ENCODE measurements around the gene KBTBD4.

The KBTBD4 gene

DNA sequence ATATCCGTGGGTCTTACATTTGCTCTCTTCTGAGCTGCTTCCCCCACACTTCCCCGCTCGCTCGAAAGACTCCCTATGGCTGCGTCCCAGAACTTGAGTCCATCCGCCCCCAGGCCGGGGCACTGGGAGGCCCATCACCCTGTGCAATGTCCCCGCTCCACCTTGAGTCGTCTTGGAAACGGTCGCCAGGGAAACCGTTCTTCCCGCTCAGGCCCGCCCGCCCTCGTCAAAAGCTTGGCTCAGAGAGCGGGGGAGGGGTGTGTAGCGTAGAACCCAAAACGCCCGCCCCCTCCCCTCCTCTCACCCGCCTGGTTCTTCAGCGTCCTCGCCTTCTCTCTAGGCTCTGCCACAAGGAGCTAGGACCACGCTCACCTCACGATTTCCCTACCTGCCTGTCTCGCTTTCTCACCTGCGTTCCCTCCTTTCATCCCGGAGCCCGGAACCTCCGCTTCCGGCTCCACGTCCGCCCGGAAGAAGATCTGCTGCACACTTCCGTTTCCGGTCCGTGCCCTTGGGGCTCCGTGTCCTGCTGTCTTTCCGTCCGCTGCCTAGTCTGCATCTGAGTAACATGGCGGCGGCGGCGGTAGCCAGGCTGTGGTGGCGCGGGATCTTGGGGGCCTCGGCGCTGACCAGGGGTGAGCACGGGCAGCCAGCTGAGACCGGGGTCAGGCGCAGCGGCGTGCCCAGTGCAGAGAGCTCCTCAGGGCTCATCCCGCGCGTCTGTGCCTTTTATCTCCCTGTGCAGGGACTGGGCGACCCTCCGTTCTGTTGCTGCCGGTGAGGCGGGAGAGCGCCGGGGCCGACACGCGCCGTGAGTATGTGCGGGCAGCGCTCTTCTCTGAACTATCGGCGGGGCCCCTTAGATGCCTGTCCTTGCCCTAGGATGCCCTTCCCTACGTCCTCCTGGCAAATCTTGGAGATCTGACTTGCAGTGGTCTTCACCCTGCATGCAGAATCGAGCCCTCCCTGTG is at the start of gene KBTBD4, which contains the start of gene NDUFS3:
TSS of gene KBTBD4 (minus strand) at position 447 of the 971 bp plus-strand sequence. CDS start at position 428, 19 bp downstream.
TSS of gene NDUFS3 (plus strand) at position 551 of the 971 bp plus-strand sequence. CDS start at position 569, 18 bp downstream.
- peak; percentile 97 for DNase-seq

DNA sequence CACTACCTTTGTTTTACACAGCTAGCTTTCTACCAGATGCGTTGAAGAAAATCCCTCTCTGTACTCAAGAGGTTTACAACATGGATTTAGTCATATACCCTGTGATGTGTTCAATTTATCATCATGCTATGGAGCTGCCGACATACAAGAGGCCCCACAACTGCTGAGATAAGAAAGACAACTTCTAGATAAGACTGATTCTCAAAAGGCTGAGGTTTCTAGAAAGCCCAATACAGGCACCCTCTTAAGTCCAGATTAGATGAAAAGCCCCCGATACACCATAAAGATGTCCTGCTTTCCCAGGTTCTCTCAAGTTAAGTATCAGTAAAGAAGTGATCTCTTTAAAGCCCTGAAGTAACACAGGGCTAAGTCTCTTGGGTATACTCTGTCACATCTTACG is 49.3 kb upstream of the KBTBD4 start:
- no peak for DNase-seq

DNA sequence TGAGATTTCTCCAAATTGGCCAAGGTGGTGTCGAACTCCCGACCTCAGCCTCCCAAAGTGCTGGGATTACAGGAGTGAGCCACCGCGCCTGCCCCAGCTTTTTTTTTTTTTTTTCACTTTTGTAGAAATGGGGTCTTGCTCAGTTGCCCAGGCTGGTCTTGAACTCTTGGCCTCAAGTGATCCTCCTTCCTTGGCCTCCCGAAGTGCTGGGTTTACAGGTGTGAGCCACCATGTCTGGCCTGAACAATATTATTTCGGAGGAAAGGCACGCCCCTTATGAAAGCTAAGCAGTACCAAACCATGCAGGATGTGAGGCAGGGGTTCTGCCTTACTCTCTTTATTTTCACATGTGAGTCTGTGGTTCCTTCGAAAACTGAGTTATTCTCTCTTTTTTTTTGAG is 47.5 kb upstream of the KBTBD4 start:
- no peak for DNase-seq

DNA sequence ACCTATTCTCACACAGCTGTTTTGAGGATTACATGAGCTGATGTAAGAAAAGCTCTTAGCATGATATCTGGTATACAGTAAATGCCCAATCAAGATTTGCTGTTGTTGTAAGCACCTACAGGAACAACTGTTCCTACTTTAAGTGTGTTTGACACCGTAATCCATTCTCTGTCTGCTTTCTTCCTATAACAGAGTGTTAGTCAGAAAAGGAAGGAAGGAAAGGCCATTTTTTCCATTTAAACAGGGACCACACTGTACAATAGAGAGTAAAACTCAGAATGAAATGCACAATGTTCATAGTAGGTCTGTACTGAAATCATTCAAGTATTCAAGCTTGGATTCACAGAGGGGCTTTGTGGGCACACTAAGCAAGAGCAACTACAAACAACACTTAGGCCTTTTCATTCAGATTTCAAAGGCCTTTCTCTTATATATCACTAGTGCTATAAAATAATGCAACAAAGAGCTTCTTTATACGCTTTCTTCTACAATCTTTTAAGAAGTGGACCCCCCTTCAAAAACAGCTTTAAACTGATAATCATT is 42.1 kb upstream of the KBTBD4 start:
- no peak for DNase-seq

DNA sequence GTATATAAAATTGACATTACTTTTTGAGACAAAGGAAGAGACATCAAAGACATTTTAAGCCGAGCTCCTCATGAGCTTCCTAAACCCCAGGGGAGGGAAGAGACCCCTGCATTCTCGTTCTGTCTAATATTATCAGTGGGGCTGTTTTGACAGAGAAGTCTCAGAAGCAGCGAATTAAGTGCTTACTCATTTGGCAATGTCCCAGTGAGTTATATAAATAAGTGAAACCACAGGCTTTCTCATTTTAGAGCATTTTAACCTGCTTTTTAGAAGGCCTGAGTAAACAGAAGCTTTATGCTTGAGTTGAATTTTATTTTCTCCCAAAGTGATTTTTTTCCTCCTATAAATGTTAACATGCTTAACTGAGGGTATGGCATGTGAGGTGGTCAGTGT is 38.6 kb upstream of the KBTBD4 start:
- no peak for DNase-seq

DNA sequence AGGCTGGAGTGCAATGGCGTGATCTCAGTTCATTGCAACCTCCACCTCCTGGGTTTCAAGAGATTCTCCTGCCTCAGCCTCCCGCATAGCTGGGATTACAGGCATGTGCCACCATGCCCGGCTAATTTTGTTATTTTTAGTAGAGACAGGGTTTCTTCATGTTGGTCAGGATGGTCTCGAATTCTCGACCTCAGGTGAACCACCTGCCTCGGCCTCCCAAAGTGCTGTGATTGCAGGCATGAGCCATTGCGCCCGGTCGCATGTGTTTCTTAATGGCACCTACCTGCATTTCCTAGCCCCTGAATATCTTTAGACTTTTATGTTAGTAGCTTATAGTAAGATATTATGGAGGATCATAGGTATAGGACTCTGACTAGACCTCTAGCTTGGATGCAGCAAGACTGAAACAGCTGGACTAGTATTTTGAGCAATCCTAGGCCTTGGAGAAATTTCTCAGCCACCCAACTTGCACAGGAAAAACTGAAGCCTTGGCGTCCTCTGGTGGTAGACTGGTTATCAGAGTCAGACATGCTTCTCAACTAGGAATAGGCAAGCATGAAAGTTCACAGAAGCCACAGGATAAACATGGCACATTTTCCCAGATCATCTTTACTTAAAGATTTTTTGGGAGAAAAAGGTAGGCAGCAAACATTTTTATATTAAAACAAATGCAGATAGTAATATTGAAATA is 38.1 kb upstream of the KBTBD4 start:
- peak in 2 of 3 experiments; percentile 4 to 56 for DNase-seq

DNA sequence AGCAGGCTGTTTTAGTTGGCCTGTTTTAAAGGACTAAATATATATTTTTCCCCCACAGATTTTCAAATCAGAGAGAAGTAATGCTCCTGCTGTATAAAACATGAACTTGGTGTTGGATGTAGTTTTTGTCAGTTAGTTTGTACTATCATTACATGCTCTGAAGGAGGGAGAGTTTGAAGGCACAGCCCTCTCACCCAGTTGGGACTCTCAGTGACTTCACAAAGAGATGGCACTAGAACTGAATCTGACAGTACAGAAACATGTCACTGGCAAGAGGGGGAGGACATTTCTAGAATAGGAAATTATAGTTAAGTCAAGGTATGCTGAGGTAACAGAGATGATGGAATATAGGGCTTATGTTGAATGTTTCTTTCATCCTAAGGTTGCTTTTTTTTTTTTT is 36.5 kb upstream of the KBTBD4 start:
- no peak for DNase-seq

DNA sequence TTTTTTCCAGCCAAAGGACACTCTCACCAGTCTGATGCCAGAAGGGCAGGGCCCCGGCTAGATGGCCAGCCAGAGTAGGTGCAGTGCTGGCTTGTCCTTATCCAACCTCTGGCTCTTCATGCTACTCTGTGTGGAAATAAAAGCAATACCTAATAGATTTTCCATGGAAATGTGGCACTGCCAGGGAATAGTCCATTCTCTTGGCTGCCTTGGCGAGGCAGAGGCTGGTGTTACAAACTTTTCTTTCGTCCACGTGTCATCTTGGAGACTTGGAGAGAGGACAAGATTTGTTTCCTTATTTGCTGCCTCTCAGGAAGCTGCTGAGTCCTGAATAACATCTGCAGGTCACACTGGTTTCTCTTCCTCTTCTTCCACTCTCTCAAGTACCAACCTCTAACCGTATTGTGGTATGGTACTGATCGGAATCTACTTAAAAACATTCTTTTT is 32.6 kb upstream of the KBTBD4 start:
- no peak for DNase-seq

DNA sequence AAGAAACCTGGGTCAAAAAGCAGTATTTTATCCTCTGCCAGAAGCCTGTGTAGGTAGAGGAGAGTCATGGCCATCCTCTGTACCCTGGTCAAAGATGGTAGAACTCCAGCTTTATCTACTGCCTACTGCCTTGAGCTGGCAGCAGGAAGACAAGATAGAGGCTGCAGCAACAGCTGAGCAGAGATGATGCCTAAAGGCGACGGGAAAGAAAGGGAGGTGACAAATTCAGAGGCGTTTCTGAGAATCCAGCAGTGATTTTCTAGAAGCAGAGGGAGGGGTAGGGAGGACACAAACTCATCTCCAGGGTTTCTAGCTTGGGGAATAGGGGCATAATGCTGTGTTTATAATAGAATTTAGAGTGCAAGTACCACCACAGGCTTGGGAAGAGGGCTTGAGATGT is 30.9 kb upstream of the KBTBD4 start:
- DNase-seq, result no peak

DNA sequence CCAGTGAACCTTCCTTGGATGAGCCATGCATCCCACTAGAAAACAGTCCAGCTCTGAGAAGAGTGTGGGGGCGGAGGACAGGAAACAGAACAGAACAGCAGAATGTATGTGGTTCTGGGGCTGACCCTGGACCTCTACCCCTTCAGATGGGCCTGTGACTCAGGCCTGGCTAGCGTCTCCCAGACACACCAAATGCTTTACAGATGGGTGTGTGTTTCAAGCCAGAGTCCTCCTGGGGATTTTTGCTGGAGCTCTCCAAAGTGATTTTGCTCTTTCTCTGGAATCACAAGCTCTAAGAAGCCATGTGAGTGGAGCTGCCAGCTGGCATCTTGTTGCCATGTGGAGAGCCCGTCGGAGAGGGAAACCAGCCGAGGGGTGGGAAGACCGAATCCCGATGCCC is 28.6 kb upstream of the KBTBD4 start:
- DNase-seq, result no peak

DNA sequence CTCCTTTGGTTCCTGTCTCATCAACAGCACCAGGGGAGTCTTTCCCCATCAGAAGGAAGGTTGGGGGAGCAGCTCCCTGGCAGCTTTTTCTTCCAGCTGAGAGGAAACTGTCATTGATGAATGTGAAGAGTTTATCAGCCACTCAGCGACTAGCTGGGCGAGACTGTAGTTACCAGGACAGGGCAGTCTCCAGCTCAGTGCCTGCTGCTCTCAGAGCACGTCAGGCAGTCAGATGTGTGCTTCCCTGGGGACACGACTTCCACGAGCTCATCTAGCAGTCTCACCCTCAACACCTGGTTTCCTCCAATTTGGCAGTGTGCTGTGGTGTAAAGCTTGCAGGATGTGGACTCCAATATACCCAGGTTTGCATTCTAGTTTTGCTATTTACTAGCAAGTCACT is 28.0 kb upstream of the KBTBD4 start:
- DNase-seq, result peak in 1 of 3 experiments; percentile 14

DNA sequence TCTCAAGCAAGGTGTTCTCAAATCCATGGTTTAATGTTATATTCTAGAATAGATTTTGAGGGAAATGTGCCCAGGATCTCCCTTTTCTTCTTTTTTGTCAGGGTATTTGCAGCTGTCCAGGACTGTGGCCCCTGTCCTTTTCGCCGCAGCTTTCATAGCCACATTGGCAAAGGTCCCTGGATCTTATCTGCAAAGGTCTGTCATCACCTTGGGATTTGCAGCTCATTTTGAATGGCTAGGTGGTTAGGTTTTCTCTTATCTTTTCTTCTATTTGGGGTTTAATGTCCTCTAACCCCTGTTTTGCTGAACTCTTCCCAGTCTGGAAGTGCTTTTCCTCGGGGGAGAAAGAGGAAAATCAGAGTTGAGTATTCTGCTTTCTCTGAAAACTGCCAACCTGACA is 27.2 kb upstream of the KBTBD4 start:
- DNase-seq, result no peak

DNA sequence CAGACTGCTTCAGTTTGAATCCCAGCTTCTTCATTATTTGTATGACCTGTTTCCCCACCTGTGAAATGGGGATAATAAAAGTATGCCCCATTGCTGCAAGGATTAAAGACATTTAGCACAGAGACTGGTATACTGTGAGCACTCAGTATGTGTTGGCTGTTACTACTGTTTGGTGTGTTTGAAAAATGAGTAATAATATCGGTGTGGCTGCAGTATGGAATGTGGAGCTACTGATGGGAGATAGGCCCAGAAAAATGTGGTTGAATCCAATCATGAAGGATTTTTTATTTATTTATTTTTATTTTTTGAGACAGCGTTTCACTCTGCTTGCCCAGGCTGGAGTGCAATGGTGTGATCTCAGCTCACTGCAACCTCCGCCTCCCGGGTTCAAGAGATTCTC is 24.5 kb upstream of the KBTBD4 start:
- DNase-seq, result no peak

DNA sequence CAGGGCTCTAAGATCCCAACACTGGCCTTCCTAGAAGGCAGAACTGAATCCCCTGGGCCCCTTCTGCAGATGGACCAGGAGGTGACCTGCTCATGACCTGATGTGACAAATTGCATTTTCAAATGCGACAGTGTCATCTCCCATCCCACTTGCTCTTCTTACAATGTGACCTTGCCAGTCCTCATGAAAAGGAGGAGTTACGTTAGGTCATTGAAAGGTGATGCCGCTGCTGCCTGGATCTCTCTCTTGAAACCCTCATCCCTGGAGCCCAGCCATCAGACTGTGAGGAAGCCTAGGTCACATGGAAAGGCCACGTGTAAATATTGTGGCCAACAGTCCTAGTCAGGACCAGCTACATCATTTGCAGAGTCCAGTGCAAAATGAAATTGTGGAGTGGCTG is 21.1 kb upstream of the KBTBD4 start:
- no peak for DNase-seq

DNA sequence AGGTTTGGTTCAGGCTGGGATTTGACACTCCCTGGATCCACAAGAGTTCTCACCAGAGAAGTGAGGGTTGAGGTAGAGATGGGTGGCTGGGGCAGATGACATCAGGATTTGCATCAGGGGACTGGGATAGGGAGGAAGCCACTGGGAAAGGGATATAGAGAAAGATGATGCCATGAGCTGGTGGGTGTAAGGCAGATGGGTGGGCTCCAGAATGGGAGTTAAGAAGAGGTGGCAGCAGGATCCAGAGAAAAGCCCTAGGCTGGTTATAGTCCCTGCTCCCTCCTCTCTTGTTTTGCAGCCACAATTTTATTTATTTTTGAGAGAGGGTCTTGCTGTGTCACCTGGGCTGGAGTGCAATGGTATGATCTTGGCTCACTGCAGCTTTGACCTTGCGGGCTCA is 17.2 kb upstream of the KBTBD4 start:
- no peak for DNase-seq

DNA sequence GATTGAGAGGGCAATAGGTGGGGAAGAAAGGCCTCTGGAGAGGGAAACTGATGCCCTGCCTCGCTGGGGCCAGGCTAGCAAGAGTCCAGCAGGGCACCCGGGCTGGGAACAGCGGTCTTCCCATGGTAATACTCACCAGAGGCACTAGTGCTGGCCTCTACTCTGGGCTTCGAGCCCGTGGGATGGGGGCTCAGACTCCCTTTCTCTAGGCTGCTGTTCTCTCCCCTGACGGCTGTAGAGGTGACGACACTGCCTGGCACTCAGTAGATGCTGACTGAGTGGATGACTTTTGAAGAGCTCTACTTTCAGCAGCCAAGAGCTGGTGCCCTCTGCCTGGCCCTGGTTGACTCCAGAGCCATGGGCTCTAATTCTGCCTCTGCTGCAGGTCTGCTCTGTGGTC is 16.3 kb upstream of the KBTBD4 start:
- no peak for DNase-seq

DNA sequence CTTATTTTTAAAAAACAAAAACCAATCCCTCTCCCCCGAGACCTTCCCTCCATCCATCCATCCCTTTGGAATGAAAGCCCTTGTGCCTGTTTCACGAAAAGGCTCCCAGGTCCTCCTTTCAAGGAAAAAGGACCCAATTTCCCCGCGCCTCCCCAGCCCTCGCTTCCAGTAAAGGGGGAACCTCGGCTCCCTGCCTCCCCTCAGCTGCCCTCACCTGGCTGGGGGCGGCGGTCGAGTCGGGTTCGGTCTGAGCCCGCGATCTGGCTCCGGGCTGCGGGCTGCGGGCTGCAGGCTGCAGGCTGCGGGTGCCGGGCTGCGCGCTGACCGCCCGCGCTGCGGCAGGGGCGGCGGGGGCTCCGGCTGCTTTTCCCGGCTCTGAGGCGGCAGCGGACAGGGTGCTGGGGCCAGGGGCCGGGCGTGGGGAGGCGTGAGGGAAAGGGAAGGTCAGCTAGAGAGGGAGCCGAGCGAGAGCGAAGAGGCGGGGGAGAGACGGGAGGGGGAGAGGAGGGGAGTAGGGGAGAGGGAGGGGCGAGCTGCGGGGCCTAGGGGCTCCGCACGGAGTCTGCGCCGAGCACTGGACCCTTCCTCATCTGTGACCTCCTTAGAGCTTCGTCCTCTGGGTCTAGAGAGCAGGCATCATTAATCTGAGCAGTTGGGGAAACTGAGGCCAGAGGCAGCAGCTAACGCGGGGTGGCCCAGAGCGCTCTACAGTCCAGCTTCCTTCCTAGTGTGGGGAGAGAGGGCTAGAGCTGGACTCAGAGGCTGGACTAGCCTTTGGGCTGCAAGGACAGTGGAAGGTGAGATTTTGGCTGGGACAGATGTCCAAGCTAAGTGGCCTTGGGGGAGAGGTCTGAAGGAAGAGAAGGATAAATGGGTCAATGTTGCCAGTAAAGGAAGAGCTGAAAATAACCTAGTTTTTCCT is 15.4 kb upstream of the KBTBD4 start, which contains the start of gene C1QTNF4:
TSS of gene C1QTNF4 (minus strand) at position 478 of the 922 bp plus-strand sequence. CDS start 3,601 bp downstream, outside the sequence.
- peak in 2 of 3 experiments; percentile 27 to 56 for DNase-seq

DNA sequence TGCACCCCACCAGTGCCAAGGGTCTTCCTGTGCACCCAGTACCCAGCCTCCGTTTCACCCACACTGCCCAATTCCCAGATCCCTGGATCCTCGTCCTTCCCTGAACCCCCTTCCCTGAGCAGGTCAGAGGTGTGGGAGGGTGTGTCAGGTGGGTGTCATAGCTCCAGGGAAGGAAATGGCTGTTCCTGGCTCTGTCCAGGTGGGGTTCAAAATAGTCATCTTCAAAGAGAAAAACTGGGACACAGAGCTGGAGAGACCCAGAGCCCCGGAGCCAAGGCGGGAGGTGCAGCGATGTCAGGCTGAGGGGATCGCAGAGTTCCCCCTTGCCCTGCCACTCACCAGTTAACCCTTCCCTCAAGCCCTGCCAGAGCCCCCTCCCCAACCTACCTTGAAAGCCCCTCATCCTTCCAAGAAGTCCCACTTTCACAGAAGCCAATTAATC is 14.7 kb upstream of the KBTBD4 start:
- peak in 1 of 3 experiments; percentile 33 for DNase-seq

DNA sequence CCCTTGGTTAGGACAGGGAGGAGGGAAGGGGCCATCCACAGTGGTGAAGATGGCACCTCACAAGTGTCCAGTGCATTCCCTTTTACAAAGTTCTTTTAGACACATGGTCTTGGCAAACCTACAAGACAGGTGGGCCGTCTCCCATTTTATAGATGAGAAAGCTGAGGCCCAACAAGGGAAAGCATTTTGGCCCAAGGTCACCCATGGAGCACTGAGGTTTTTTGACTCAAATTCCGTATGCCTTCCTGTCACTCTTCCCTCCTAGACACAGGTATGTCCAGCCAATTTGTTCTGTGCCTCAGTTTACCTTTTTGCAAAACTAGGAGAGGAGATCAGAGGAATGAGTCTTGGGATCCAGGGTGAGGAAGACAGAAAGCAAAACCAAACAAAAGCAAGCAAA is 14.2 kb upstream of the KBTBD4 start:
- DNase-seq, result no peak

DNA sequence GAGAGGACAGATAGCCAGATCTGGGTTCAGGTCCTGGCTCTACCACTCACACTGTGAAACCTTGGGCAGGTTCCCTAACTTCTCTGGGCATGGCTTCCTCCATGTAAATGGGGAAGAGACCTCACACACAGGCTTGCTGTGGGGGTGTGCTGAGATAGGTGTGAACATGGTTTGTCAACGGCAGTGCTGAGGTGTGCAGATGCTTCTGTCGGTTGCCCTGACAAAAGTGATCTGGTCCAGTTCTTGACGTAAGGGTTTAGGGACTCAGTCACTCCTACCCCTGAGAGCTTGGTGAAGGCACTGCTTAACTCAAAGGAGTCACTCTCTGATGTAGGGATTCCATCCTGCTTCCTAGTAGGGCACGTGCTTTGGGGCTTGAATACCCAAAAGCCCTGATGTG is 13.5 kb upstream of the KBTBD4 start:
- no peak for DNase-seq

DNA sequence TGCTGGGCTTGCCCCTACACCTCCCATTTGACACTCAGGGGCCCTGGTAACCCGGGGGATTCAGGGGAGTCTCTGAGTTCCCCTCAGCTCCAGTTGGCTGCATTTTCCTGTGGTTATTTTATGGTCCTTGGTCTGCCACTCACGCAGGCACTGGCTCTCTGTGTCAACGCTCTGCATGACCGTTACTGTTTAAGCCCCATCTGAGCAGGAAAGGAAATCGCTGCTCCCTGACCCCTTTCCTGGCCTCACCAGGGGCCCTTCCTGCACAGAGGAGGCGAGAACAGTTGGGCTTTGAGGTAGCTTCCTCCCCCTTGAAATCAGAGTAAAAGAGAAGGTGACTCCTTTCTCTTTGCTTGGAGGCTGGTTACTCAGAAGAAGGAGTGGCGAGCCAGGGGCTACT is 13.0 kb upstream of the KBTBD4 start:
- no peak for DNase-seq

Data from NCI-H1417 (cell line).